RWPE2 (cell line): ENCODE results near the gene OGFR.

Experiments used
- ATAC-seq: fragments of 200-7000 bp; cut with Tn5 transposase; 3 replicates; pipeline ENCODE4 v1.9.1; 2021; ENCODE audit warnings: low read depth
- DNase-seq: peaks from one replicate; pipeline ENCODE4 v3.0.0-alpha.2; 2020; ENCODE audit warnings: low spot score
- H3K27ac ChIP-seq: fragments of 450-650 bp; 2 replicates; pipeline ENCODE4 v1.5.1; 2017; ENCODE audit warnings: mild to moderate bottlenecking; ENCODE audit not compliant: poor library complexity, severe bottlenecking
- H3K27me3 ChIP-seq: fragments of 250-450 bp; sonication (Bioruptor Pico); 2 replicates; pipeline ENCODE4 v1.5.1; 2021; ENCODE audit warnings: mild to moderate bottlenecking, moderate library complexity; ENCODE audit not compliant: insufficient read depth, poor library complexity, severe bottlenecking
- H3K36me3 ChIP-seq: fragments of 250-450 bp; sonication (Bioruptor Pico); 2 replicates; pipeline ENCODE4 v1.5.1; 2020; ENCODE audit warnings: low read depth, mild to moderate bottlenecking, moderate library complexity
- H3K4me1 ChIP-seq: fragments of 250-450 bp; sonication (Bioruptor Pico); 2 replicates; pipeline ENCODE4 v1.5.1; 2021; ENCODE audit warnings: mild to moderate bottlenecking, moderate library complexity; ENCODE audit not compliant: insufficient read depth, poor library complexity, severe bottlenecking
- H3K4me3 ChIP-seq: fragments of 250-450 bp; sonication (Bioruptor Pico); 2 replicates; pipeline ENCODE4 v1.5.1; 2021; ENCODE audit warnings: mild to moderate bottlenecking, moderate library complexity; ENCODE audit not compliant: severe bottlenecking
- H3K9me3 ChIP-seq: fragments of 250-450 bp; sonication (Bioruptor Pico); 2 replicates; pipeline ENCODE4 v1.5.1; 2021; ENCODE audit warnings: mild to moderate bottlenecking, moderate library complexity; ENCODE audit not compliant: severe bottlenecking
- TF ChIP-seq, protein P1 (sequence below): fragments of 450-650 bp; IDR thresholded peaks from one replicate; pipeline ENCODE4 v1.5.1; 2017; ENCODE audit warnings: mild to moderate bottlenecking, moderate library complexity; ENCODE audit not compliant: poor library complexity, severe bottlenecking

OGFR gene

DNA sequence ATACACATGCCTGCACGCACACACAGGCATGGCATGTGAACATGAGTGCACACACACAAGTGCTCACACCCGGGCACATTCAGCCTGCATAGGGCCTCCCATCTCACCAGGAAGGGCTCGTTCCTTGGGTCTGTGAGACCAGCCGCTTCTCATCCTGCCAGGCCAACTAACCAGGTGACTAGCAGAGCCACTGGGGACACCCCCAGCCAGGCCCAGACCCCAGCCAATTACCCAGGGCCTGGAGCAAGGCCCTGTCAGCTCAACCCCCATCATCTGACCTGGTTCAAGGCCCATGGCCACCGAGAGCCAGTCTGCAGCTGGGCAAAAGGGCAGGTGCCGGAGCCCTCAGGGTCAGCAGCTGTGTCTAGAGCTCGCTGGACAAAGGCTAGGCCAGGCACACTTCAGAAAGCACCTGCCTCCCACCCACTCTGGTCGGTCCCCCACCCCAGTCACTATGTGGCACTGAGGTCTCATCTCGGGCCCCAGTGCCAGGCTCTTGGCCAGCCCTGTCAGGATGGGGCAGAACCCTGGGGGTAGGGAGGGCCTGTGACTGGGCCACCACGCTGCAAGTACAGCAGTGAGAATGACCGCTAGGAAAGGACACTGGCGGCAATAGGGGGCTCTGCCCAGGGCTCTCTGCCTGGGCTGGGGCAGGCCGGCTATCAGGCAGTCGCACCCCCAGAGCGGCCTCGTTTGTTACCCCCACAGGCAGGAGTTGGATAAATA lies 35.1 kb upstream of the OGFR start:
- Histone ChIP-seq H3K4me3 (no peak overlapping the region), H3K27ac (no peak overlapping the region), H3K36me3 (no peaks in the 10 kb centered on the region), H3K27me3 (peaks cover 5% of the 10 kb centered on the region), H3K9me3 (no peaks in the 10 kb centered on the region), H3K4me1 (peaks cover 34% of the 10 kb centered on the region)
- DNase-seq (no peak), ATAC-seq (no peak)
- TF ChIP-seq, protein P1, sequence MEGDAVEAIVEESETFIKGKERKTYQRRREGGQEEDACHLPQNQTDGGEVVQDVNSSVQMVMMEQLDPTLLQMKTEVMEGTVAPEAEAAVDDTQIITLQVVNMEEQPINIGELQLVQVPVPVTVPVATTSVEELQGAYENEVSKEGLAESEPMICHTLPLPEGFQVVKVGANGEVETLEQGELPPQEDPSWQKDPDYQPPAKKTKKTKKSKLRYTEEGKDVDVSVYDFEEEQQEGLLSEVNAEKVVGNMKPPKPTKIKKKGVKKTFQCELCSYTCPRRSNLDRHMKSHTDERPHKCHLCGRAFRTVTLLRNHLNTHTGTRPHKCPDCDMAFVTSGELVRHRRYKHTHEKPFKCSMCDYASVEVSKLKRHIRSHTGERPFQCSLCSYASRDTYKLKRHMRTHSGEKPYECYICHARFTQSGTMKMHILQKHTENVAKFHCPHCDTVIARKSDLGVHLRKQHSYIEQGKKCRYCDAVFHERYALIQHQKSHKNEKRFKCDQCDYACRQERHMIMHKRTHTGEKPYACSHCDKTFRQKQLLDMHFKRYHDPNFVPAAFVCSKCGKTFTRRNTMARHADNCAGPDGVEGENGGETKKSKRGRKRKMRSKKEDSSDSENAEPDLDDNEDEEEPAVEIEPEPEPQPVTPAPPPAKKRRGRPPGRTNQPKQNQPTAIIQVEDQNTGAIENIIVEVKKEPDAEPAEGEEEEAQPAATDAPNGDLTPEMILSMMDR, result no peak

DNA sequence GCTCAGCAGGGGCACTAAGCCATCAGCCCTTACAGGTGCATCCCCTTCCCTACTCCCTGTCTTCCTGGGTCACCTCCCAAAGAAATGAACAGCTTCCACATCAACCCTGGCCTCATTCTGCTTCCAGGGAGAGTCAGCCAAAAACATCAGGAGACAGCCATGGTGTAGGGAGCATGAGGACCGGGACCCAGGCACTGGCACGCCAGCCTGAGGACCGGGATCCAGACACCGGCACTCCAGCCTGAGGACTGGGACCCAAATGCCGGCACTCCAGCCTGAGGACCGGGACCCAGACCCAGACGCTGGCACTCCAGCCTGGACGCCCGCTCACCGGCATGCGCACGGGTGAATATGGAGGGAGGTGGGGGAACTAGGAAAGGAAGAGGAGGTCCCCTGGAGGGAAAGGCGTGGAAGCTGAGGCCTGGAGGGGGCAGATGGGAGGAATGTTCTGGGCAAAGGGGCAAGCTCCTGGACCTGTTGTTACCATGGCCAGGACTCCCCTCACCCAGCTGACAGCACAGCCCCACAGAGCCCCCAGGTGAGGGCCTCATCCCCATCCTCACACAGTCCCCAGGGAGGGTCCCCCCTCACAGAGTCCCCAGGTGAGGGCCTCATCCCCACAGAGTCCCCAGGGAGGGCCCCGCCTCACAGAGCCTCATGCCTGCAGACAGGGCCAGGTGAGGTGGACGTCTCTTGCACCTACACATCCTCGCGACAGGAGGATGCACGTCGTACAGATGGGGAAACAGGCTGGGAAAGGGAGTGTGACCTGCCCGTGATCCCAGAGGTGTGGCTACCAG lies 34.3 kb upstream of the OGFR start:
- H3K4me3 ChIP-seq, result no peak overlapping the region
- ATAC-seq (no peak), DNase-seq (no peak)
- no peak overlapping the region for H3K27ac ChIP-seq
- TF ChIP-seq, protein P1, result no peak
- H3K9me3 ChIP-seq, result no peaks in the 10 kb centered on the region
- H3K36me3 ChIP-seq, result no peaks in the 10 kb centered on the region
- peaks cover 5% of the 10 kb centered on the region for H3K27me3 ChIP-seq
- peaks cover 34% of the 10 kb centered on the region for H3K4me1 ChIP-seq

DNA sequence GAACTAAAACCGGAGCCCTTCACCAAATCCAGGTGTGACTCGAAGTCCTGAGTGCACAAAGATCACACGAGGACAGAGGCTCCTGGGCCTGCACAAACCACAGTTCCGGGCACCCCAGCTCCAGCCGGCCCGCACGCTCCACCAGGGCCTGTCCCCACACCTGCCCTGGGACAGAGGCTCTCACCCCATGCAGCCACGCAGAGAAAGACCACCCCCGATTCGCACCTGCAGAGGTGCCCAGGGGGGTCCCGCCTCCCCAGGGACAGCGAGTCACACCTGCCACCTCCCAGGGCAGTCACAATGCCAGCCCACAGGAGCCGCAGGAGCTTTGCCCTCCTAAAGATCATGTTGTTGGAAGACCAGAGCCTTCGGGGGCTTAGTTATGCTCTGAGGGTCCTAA lies 33.7 kb upstream of the OGFR start:
- TF ChIP-seq, protein P1, result no peak
- ATAC-seq, result no peak
- H3K27ac ChIP-seq, result no peak overlapping the region
- no peaks in the 10 kb centered on the region for H3K36me3 ChIP-seq
- peaks cover 5% of the 10 kb centered on the region for H3K27me3 ChIP-seq
- DNase-seq, result no peak
- H3K4me1 ChIP-seq, result peaks cover 34% of the 10 kb centered on the region
- H3K9me3 ChIP-seq, result no peaks in the 10 kb centered on the region
- no peak overlapping the region for H3K4me3 ChIP-seq

DNA sequence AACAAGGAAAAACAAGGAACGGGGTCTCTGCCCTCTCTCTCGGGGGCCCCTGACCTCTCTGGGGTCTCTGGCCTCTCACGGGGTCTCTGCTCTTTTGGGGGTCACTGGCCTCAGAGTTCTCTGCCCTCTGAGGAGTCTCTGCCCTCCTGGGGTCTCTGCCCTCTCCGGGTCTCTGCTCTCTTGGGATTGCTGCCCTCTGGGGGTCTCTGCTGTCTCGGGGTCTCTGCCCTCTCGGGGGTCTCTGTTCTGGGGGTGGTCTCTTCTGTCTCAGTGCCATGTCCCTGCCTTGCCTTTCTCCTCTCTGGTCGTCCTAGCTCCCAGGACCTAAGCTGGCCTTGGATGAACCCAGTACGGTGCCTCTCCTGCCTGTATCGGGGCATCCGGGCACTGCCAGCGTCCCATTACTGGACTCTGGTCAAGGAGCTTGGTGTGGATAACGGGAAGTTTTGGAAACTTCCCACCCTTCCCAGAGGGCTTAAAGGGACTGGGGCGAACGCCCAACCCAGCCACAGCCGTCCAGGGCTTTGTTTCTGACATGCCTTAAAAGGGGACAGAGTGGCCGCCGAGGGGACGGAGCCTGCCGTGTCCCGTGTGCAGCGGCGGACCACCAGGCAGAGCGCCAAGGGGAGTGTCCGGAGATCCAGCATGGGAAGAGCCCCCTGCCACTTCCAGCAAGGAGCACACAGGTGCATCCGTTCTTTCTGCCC lies 33.1 kb upstream of the OGFR start:
- no peak overlapping the region for H3K27ac ChIP-seq
- H3K36me3 ChIP-seq, result no peaks in the 10 kb centered on the region
- TF ChIP-seq, protein P1, result no peak
- no peaks in the 10 kb centered on the region for H3K9me3 ChIP-seq
- DNase-seq (no peak), ATAC-seq (no peak)
- H3K4me1 ChIP-seq, result peaks cover 39% of the 10 kb centered on the region
- H3K27me3 ChIP-seq, result peaks cover 5% of the 10 kb centered on the region
- H3K4me3 ChIP-seq, result no peak overlapping the region
